HEK293 (cell line): ENCODE data around the gene DDX56.

Experiments
- HOXA7 ChIP-seq: sonication (generic); formaldehyde crosslinking; IDR thresholded peaks from 2 replicates; pipeline ENCODE4 v1.8.1; 2022; ENCODE audit warnings: missing genetic modification reagents, borderline replicate concordance
- HOXD13 ChIP-seq: sonication (generic); formaldehyde crosslinking; IDR thresholded peaks from 2 replicates; pipeline ENCODE4 v1.8.0; 2022; ENCODE audit warnings: missing genetic modification reagents, borderline replicate concordance
- IKZF3 ChIP-seq: fragments of 450-650 bp; IDR thresholded peaks from 2 replicates; pipeline ENCODE4 v1.5.0; 2018; ENCODE audit warnings: missing biosample characterization, mild to moderate bottlenecking, missing genetic modification characterization, moderate library complexity
- KLF10 ChIP-seq: fragments of 450-650 bp; IDR thresholded peaks from 2 replicates; pipeline ENCODE4 v1.5.1; 2018; ENCODE audit warnings: missing biosample characterization, mild to moderate bottlenecking, missing genetic modification characterization
- MZF1 ChIP-seq: fragments of 450-650 bp; formaldehyde crosslinking; IDR thresholded peaks from 2 replicates; pipeline ENCODE4 v1.5.1; 2017; ENCODE audit warnings: missing biosample characterization, missing genetic modification characterization, borderline replicate concordance
- SP2 ChIP-seq: fragments of 450-650 bp; formaldehyde crosslinking; IDR thresholded peaks from 2 replicates; pipeline ENCODE4 v1.5.1; 2016; ENCODE audit warnings: missing biosample characterization, missing genetic modification characterization
- SP7 ChIP-seq: fragments of 450-650 bp; formaldehyde crosslinking; IDR thresholded peaks from 2 replicates; pipeline ENCODE4 v1.5.1; 2016; ENCODE audit warnings: missing biosample characterization, missing genetic modification characterization
- TCF7L2 ChIP-seq: IDR thresholded peaks from 2 replicates; pipeline ENCODE4 v1.6.1; 2011; ENCODE audit warnings: low read depth, mild to moderate bottlenecking, inconsistent platforms, low read length, moderate library complexity, borderline replicate concordance
- YY1 ChIP-seq: fragments of 450-650 bp; formaldehyde crosslinking; IDR thresholded peaks from 2 replicates; pipeline ENCODE4 v1.5.1; 2018; ENCODE audit warnings: missing biosample characterization, missing genetic modification characterization
- ZBTB21 ChIP-seq: fragments of 450-650 bp; formaldehyde crosslinking; IDR thresholded peaks from 2 replicates; pipeline ENCODE4 v1.5.1; 2017; ENCODE audit warnings: missing biosample characterization, missing genetic modification characterization
- ZFP3 ChIP-seq: fragments of 450-650 bp; formaldehyde crosslinking; IDR thresholded peaks from 2 replicates; pipeline ENCODE4 v1.5.1; 2016; ENCODE audit warnings: low read depth, missing biosample characterization, missing genetic modification characterization
- ZFP69B ChIP-seq: fragments of 450-650 bp; formaldehyde crosslinking; IDR thresholded peaks from 2 replicates; pipeline ENCODE4 v1.5.1; 2016; ENCODE audit warnings: missing biosample characterization, missing genetic modification characterization
- ZNF10 ChIP-seq: fragments of 450-650 bp; formaldehyde crosslinking; IDR thresholded peaks from 2 replicates; pipeline ENCODE4 v1.5.1; 2017; ENCODE audit warnings: missing biosample characterization, missing genetic modification characterization
- ZNF155 ChIP-seq: fragments of 450-650 bp; formaldehyde crosslinking; IDR thresholded peaks from 2 replicates; pipeline ENCODE4 v1.5.1; 2016; ENCODE audit warnings: missing biosample characterization, missing genetic modification characterization
- ZNF174 ChIP-seq: fragments of 450-650 bp; formaldehyde crosslinking; IDR thresholded peaks from 2 replicates; pipeline ENCODE4 v1.5.0; 2017; ENCODE audit warnings: missing biosample characterization, mild to moderate bottlenecking, missing genetic modification characterization
- ZNF2 ChIP-seq: fragments of 450-650 bp; formaldehyde crosslinking; IDR thresholded peaks from 2 replicates; pipeline ENCODE4 v1.5.1; 2016; ENCODE audit warnings: missing biosample characterization, missing genetic modification characterization
- ZNF214 ChIP-seq: fragments of 450-650 bp; formaldehyde crosslinking; IDR thresholded peaks from 2 replicates; pipeline ENCODE4 v1.5.1; 2017; ENCODE audit warnings: missing biosample characterization, mild to moderate bottlenecking, missing genetic modification characterization, borderline replicate concordance
- ZNF221 ChIP-seq: fragments of 450-650 bp; formaldehyde crosslinking; IDR thresholded peaks from 2 replicates; pipeline ENCODE4 v1.5.1; 2017; ENCODE audit warnings: missing biosample characterization, missing genetic modification characterization, borderline replicate concordance
- ZNF248 ChIP-seq: fragments of 450-650 bp; formaldehyde crosslinking; IDR thresholded peaks from 2 replicates; pipeline ENCODE4 v1.5.1; 2017; ENCODE audit warnings: missing biosample characterization, missing genetic modification characterization
- ZNF266 ChIP-seq: fragments of 450-650 bp; formaldehyde crosslinking; IDR thresholded peaks from 2 replicates; pipeline ENCODE4 v1.5.1; 2016; ENCODE audit warnings: missing biosample characterization, missing genetic modification characterization, low read depth
- ZNF292 ChIP-seq: fragments of 450-650 bp; formaldehyde crosslinking; IDR thresholded peaks from 2 replicates; pipeline ENCODE4 v1.5.1; 2016; ENCODE audit warnings: low read depth, missing biosample characterization, missing genetic modification characterization, borderline replicate concordance
- ZNF302 ChIP-seq: fragments of 450-650 bp; formaldehyde crosslinking; IDR thresholded peaks from 2 replicates; pipeline ENCODE4 v1.5.1; 2016; ENCODE audit warnings: missing biosample characterization, missing genetic modification characterization, low read depth
- ZNF350 ChIP-seq: fragments of 450-650 bp; formaldehyde crosslinking; IDR thresholded peaks from 2 replicates; pipeline ENCODE4 v1.5.0; 2017; ENCODE audit warnings: missing biosample characterization, mild to moderate bottlenecking, missing genetic modification characterization
- ZNF354C ChIP-seq: fragments of 450-650 bp; formaldehyde crosslinking; IDR thresholded peaks from 2 replicates; pipeline ENCODE4 v1.5.1; 2016; ENCODE audit warnings: missing biosample characterization, missing genetic modification characterization, low read depth, borderline replicate concordance
- ZNF366 ChIP-seq: fragments of 450-650 bp; formaldehyde crosslinking; conservative IDR thresholded peaks from 2 replicates; pipeline ENCODE4 v1.5.1; 2016; ENCODE audit warnings: missing biosample characterization, missing genetic modification characterization
- ZNF391 ChIP-seq: fragments of 450-650 bp; formaldehyde crosslinking; IDR thresholded peaks from 2 replicates; pipeline ENCODE4 v1.5.1; 2016; ENCODE audit warnings: low read depth, missing biosample characterization, missing genetic modification characterization, borderline replicate concordance
- ZNF394 ChIP-seq: fragments of 450-650 bp; formaldehyde crosslinking; IDR thresholded peaks from 2 replicates; pipeline ENCODE4 v1.5.1; 2016; ENCODE audit warnings: missing biosample characterization, missing genetic modification characterization, mild to moderate bottlenecking, moderate library complexity, borderline replicate concordance
- ZNF48 ChIP-seq: fragments of 450-650 bp; formaldehyde crosslinking; IDR thresholded peaks from 2 replicates; pipeline ENCODE4 v1.5.1; 2016; ENCODE audit warnings: missing biosample characterization, missing genetic modification characterization
- ZNF549 ChIP-seq: fragments of 450-650 bp; IDR thresholded peaks from 2 replicates; pipeline ENCODE4 v1.5.1; 2018; ENCODE audit warnings: missing biosample characterization, missing genetic modification characterization, mild to moderate bottlenecking, inconsistent platforms, moderate library complexity
- ZNF654 ChIP-seq: fragments of 450-650 bp; formaldehyde crosslinking; IDR thresholded peaks from 2 replicates; pipeline ENCODE4 v1.5.1; 2016; ENCODE audit warnings: low read depth, missing biosample characterization, missing genetic modification characterization
- ZNF660 ChIP-seq: fragments of 450-650 bp; IDR thresholded peaks from 2 replicates; pipeline ENCODE4 v1.5.1; 2018; ENCODE audit warnings: missing biosample characterization, mild to moderate bottlenecking, missing genetic modification characterization
- ZNF677 ChIP-seq: fragments of 450-650 bp; IDR thresholded peaks from 2 replicates; pipeline ENCODE4 v1.5.0; 2018; ENCODE audit warnings: missing biosample characterization, mild to moderate bottlenecking, missing genetic modification characterization, moderate library complexity
- ZNF701 ChIP-seq: fragments of 450-650 bp; formaldehyde crosslinking; IDR thresholded peaks from 2 replicates; pipeline ENCODE4 v1.5.1; 2016; ENCODE audit warnings: missing biosample characterization, missing genetic modification characterization
- ZNF768 ChIP-seq: fragments of 450-650 bp; formaldehyde crosslinking; IDR thresholded peaks from 2 replicates; pipeline ENCODE4 v1.5.1; 2018; ENCODE audit warnings: missing biosample characterization, mild to moderate bottlenecking, missing genetic modification characterization
- ZSCAN18 ChIP-seq: fragments of 450-650 bp; formaldehyde crosslinking; IDR thresholded peaks from 2 replicates; pipeline ENCODE4 v1.5.1; 2016; ENCODE audit warnings: missing biosample characterization, missing genetic modification characterization
- ZSCAN23 ChIP-seq: fragments of 450-650 bp; formaldehyde crosslinking; IDR thresholded peaks from 2 replicates; pipeline ENCODE4 v1.5.1; 2016; ENCODE audit warnings: missing biosample characterization, missing genetic modification characterization
- ZXDB ChIP-seq: fragments of 450-650 bp; formaldehyde crosslinking; IDR thresholded peaks from 2 replicates; pipeline ENCODE4 v1.5.1; 2016; ENCODE audit warnings: missing biosample characterization, missing genetic modification characterization
- TF ChIP-seq, protein P1 (sequence below): fragments of 450-650 bp; formaldehyde crosslinking; IDR thresholded peaks from 2 replicates; pipeline ENCODE4 v1.5.1; 2016; ENCODE audit warnings: missing biosample characterization, missing genetic modification characterization, low read depth
- TF ChIP-seq, protein P2 (sequence below): fragments of 450-650 bp; formaldehyde crosslinking; IDR thresholded peaks from 2 replicates; pipeline ENCODE4 v1.5.1; 2017; ENCODE audit warnings: missing biosample characterization, missing genetic modification characterization

DDX56 gene

GRCh38 chr7:44615149-44615611, 41.5 kb upstream of the DDX56 start (continued):
- TF ChIP-seq ZBTB21 (tag by site-specific recombination) (peak; percentile 48; the same call in 1 of the 2 replicates), TCF7L2 (no peak), SP7 (peak; percentile 59; the same call in 1 of the 2 replicates), HOXD13 (CRISPR knock-in tag) (no peak), ZNF10 (tag by site-specific recombination) (no peak), ZNF2 (tag by site-specific recombination) (no peak), ZNF214 (tag by site-specific recombination) (no peak), ZFP3 (tag by site-specific recombination) (no peak), ZNF391 (tag by site-specific recombination) (no peak), ZNF768 (tag by site-specific recombination) (no peak), ZNF266 (tag by site-specific recombination) (no peak), ZNF248 (tag by site-specific recombination) (no peak), HOXA7 (no peak), ZNF394 (tag by site-specific recombination) (no peak), ZNF677 (tag by site-specific recombination) (no peak), ZNF660 (peak; percentile 59; the same call in 1 of the 2 replicates), KLF10 (tag by site-specific recombination) (no peak), IKZF3 (tag by site-specific recombination) (peak; percentile 79), ZNF292 (no peak), ZNF174 (tag by site-specific recombination) (no peak), ZNF302 (tag by site-specific recombination) (no peak), ZFP69B (no peak), ZNF354C (tag by site-specific recombination) (no peak), ZXDB (tag by site-specific recombination) (no peak), MZF1 (peak; percentile 65; the same call in 1 of the 2 replicates), ZSCAN23 (no peak), ZNF350 (no peak), ZNF48 (tag by site-specific recombination) (no peak), ZNF366 (tag by site-specific recombination) (peak; percentile 57), ZSCAN18 (tag by site-specific recombination) (no peak), ZNF701 (tag by site-specific recombination) (no peak), YY1 (tag by site-specific recombination) (no peak), ZNF654 (no peak), ZNF549 (tag by site-specific recombination) (no peak), ZNF221 (tag by site-specific recombination) (no peak), SP2 (no peak), ZNF155 (tag by site-specific recombination) (no peak)
- TF ChIP-seq, protein P1, sequence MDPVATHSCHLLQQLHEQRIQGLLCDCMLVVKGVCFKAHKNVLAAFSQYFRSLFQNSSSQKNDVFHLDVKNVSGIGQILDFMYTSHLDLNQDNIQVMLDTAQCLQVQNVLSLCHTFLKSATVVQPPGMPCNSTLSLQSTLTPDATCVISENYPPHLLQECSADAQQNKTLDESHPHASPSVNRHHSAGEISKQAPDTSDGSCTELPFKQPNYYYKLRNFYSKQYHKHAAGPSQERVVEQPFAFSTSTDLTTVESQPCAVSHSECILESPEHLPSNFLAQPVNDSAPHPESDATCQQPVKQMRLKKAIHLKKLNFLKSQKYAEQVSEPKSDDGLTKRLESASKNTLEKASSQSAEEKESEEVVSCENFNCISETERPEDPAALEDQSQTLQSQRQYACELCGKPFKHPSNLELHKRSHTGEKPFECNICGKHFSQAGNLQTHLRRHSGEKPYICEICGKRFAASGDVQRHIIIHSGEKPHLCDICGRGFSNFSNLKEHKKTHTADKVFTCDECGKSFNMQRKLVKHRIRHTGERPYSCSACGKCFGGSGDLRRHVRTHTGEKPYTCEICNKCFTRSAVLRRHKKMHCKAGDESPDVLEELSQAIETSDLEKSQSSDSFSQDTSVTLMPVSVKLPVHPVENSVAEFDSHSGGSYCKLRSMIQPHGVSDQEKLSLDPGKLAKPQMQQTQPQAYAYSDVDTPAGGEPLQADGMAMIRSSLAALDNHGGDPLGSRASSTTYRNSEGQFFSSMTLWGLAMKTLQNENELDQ (tag by site-specific recombination) = no peak
- TF ChIP-seq, protein P2, sequence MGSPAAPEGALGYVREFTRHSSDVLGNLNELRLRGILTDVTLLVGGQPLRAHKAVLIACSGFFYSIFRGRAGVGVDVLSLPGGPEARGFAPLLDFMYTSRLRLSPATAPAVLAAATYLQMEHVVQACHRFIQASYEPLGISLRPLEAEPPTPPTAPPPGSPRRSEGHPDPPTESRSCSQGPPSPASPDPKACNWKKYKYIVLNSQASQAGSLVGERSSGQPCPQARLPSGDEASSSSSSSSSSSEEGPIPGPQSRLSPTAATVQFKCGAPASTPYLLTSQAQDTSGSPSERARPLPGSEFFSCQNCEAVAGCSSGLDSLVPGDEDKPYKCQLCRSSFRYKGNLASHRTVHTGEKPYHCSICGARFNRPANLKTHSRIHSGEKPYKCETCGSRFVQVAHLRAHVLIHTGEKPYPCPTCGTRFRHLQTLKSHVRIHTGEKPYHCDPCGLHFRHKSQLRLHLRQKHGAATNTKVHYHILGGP (tag by site-specific recombination) = no peak
